Naive thymus-derived CD4-positive, alpha-beta T cell (primary cell): ENCODE data around the gene NCAM1. TPM values are rescaled to one million over a fixed set of nuclear protein-coding genes. Genes with fewer than 3 reads are reported as not detected.

Experiments used
- ATAC-seq: fragments of 150-1000 bp; cut with Tn5 transposase; 2 replicates; pipeline ENCODE4 v1.10.0; 2021; ENCODE audit warnings: mild to moderate bottlenecking, moderate library complexity
- CTCF ChIA-PET: fragments of 350-600 bp; sonication (Branson Sonifier 250); formaldehyde crosslinking; loops from one replicate; lab custom pipeline; 2021; ENCODE audit warnings: antibody characterized with exemption; lab: Charles Lee
- POLR2A ChIA-PET: fragments of 350-600 bp; sonication (Branson Sonifier 250); formaldehyde crosslinking; loops from one replicate; lab custom pipeline; 2021; ENCODE audit warnings: antibody characterized with exemption, inconsistent platforms; lab: Charles Lee
- DNase-seq, 9 donors: peaks; one replicate each; pipeline versions ENCODE4 v3.0.0 to v3.0.0-alpha.2; 2020 to 2022; ENCODE audit warnings: mixed read lengths in 1 of 9
- H3K27ac ChIP-seq: one replicate; pipeline ENCODE4 v1.7.0; 2013; ENCODE audit warnings: mild to moderate bottlenecking, low read depth, low read length, moderate library complexity
- H3K27me3 ChIP-seq, 2 donors: one replicate each; pipeline ENCODE4 v1.7.0; 2013; ENCODE audit warnings: low read length in 2 of 2, mild to moderate bottlenecking in 2 of 2, moderate library complexity in 2 of 2; ENCODE audit not compliant: control insufficient read depth in 2 of 2, insufficient read depth in 2 of 2
- H3K36me3 ChIP-seq, 3 experiments: 1 replicate in 2 of 3; 2 replicates in 1 of 3; pipeline ENCODE4 v1.7.0; 2013; ENCODE audit warnings: low read length in 3 of 3, mild to moderate bottlenecking in 3 of 3, moderate library complexity in 1 of 3; ENCODE audit not compliant: insufficient read depth in 3 of 3, control insufficient read depth in 2 of 3
- H3K4me1 ChIP-seq, 2 donors: one replicate each; pipeline ENCODE4 v1.7.0; 2013; ENCODE audit warnings: low read length in 2 of 2, mild to moderate bottlenecking in 2 of 2, moderate library complexity in 1 of 2; ENCODE audit not compliant: control insufficient read depth in 2 of 2, insufficient read depth in 2 of 2
- H3K4me3 ChIP-seq: 2 replicates; pipeline ENCODE4 v1.7.0; 2013; ENCODE audit warnings: mild to moderate bottlenecking, low read length
- H3K9me3 ChIP-seq, 3 experiments: 1 replicate in 2 of 3; 2 replicates in 1 of 3; pipeline ENCODE4 v1.7.0; 2013; ENCODE audit warnings: low read length in 3 of 3; ENCODE audit not compliant: control insufficient read depth in 2 of 3
- H3K27ac Mint-ChIP-seq, 9 donors: one replicate each; pipeline ENCODE4 v1.8.0; 2020 to 2022; ENCODE audit warnings: mixed read lengths in 9 of 9, mild to moderate bottlenecking in 8 of 9, moderate library complexity in 5 of 9, inconsistent platforms in 2 of 9
- H3K27me3 Mint-ChIP-seq, 5 donors: one replicate each; pipeline ENCODE4 v1.8.0; 2021 to 2022; ENCODE audit warnings: mixed read lengths in 5 of 5, mild to moderate bottlenecking in 1 of 5
- H3K36me3 Mint-ChIP-seq, 5 donors: one replicate each; pipeline ENCODE4 v1.8.0; 2020 to 2022; ENCODE audit warnings: mixed read lengths in 5 of 5, mild to moderate bottlenecking in 3 of 5, inconsistent platforms in 1 of 5
- H3K4me1 Mint-ChIP-seq, 7 donors: one replicate each; pipeline ENCODE4 v1.8.0; 2020 to 2022; ENCODE audit warnings: mixed read lengths in 7 of 7, mild to moderate bottlenecking in 3 of 7, inconsistent platforms in 1 of 7
- H3K4me3 Mint-ChIP-seq, 10 donors: one replicate each; pipeline ENCODE4 v1.8.0; 2020 to 2022; ENCODE audit warnings: mild to moderate bottlenecking in 10 of 10, mixed read lengths in 10 of 10, moderate library complexity in 6 of 10, inconsistent platforms in 2 of 10
- H3K9me3 Mint-ChIP-seq, 11 donors: one replicate each; pipeline ENCODE4 v1.8.0; 2020 to 2022; ENCODE audit warnings: mixed read lengths in 11 of 11, mild to moderate bottlenecking in 4 of 11, inconsistent platforms in 1 of 11, moderate library complexity in 1 of 11
- intact Hi-C, 2 donors: fragments of 100-400 bp; cut with micrococcal nuclease; formaldehyde crosslinking; loops; one replicate each; pipeline ENCODE4 v1.15.1; 2023
- polyA plus RNA-seq, 2 donors: library from polyadenylated mRNA; unstranded; fragments of 300-500 nt; fragmentation: Illumina TruSeq; gene quantifications; one replicate each; pipeline ENCODE4 v1.2.3, GENCODE V29; 2021
- total RNA-seq, 6 experiments: library from RNA in 5 of 6; stranded (reverse) in 5 of 6; gene quantifications; 1 replicate in 5 of 6; 2 replicates in 1 of 6; pipeline ENCODE4 v1.2.3 and lab custom pipeline; 2021 to 2026

The NCAM1 gene
- total and polyA plus RNA-seq, 7 experiments from 2014 or later = 0.06 to 18.8 (median 1.0) TPM; not detected in 2

GRCh38 chr11:112949781-112950575, 11.2 kb upstream of the NCAM1 start:
- peaks cover 9 to 75% (median 45%) of the 10 kb centered on the region in 5 donors for H3K27me3 Mint-ChIP-seq
- DNase-seq = no peak
- H3K4me1 ChIP-seq = no peaks in the 10 kb centered on the region
- peaks cover 0 to 5% (median 0%) of the 10 kb centered on the region in 5 donors for H3K36me3 Mint-ChIP-seq
- H3K27ac ChIP-seq = no peak overlapping the region
- peaks cover 0 to 16% (median 5%) of the 10 kb centered on the region in 11 donors for H3K9me3 Mint-ChIP-seq
- CTCF ChIA-PET = no interaction called here
- no peak for ATAC-seq
- no peak overlapping the region for H3K27ac Mint-ChIP-seq
- POLR2A ChIA-PET = no interaction called here
- no peaks in the 10 kb centered on the region for H3K36me3 ChIP-seq
- no peaks in the 10 kb centered on the region for H3K4me1 Mint-ChIP-seq
- no peaks in the 10 kb centered on the region for H3K27me3 ChIP-seq
- no peak overlapping the region for H3K4me3 Mint-ChIP-seq
- no peak overlapping the region for H3K4me3 ChIP-seq
- intact Hi-C loops = no loop called here
- H3K9me3 ChIP-seq = no peaks in the 10 kb centered on the region

GRCh38 chr11:112958670-112959069, 2.5 kb upstream of the NCAM1 start:
- H3K27ac ChIP-seq = no peak overlapping the region
- peaks cover 0 to 13% (median 4%) of the 10 kb centered on the region in 11 donors for H3K9me3 Mint-ChIP-seq
- no peaks in the 10 kb centered on the region for H3K27me3 ChIP-seq
- H3K36me3 ChIP-seq = no peaks in the 10 kb centered on the region
- no peaks in the 10 kb centered on the region for H3K36me3 Mint-ChIP-seq
- no peaks in the 10 kb centered on the region for H3K9me3 ChIP-seq
- intact Hi-C loops = no loop called here
- peaks cover 53 to 70% (median 58%) of the 10 kb centered on the region in 5 donors for H3K27me3 Mint-ChIP-seq
- peaks cover 10 to 20% (median 12%) of the 10 kb centered on the region in 7 donors for H3K4me1 Mint-ChIP-seq
- H3K27ac Mint-ChIP-seq = no peak overlapping the region
- H3K4me3 ChIP-seq = no peak overlapping the region
- no peak for ATAC-seq
- no peak for DNase-seq
- POLR2A ChIA-PET = no interaction called here
- H3K4me3 Mint-ChIP-seq = peak overlapping the region in 1 of 10 donors; percentile 10
- no peaks in the 10 kb centered on the region for H3K4me1 ChIP-seq
- CTCF ChIA-PET = no interaction called here

- no peaks in the 10 kb centered on the region for H3K27me3 ChIP-seq
- no peaks in the 10 kb centered on the region for H3K9me3 ChIP-seq
- H3K4me3 Mint-ChIP-seq = peak overlapping the region; percentile 77 to 93 (median 83)
- intact Hi-C loops = no loop called here
- peak; percentile 63 for ATAC-seq
- no peak overlapping the region for H3K27ac ChIP-seq
- peak overlapping the region; percentile 33 for H3K4me3 ChIP-seq
- CTCF ChIA-PET = interaction anchor here (0.6 kb wide), 1 partner anchor 742 kb away, joined by 3 read pairs; no protein-coding TSS in a partner anchor
- DNase-seq = peak in 1 of 9 donors; percentile 2
- H3K27ac Mint-ChIP-seq = peak overlapping the region in 1 of 9 donors; percentile 54
- H3K4me1 ChIP-seq = no peaks in the 10 kb centered on the region
- H3K36me3 ChIP-seq = no peaks in the 10 kb centered on the region
- peaks cover 55 to 70% (median 64%) of the 10 kb centered on the region in 5 donors for H3K27me3 Mint-ChIP-seq
- POLR2A ChIA-PET = no interaction called here
- no peaks in the 10 kb centered on the region for H3K36me3 Mint-ChIP-seq
- peaks cover 10 to 24% (median 12%) of the 10 kb centered on the region in 7 donors for H3K4me1 Mint-ChIP-seq
- H3K9me3 Mint-ChIP-seq = peaks cover 0 to 7% (median 0%) of the 10 kb centered on the region in 11 donors
Measured at GRCh38 chr11:112961751-112962578, 745 bp downstream of the NCAM1 start.

- Mint-ChIP-seq H3K9me3 (peaks cover 0 to 7% (median 0%) of the 10 kb centered on the region in 11 donors), H3K36me3 (no peaks in the 10 kb centered on the region), H3K27me3 (peaks cover 57 to 70% (median 62%) of the 10 kb centered on the region in 5 donors), H3K27ac (no peak overlapping the region), H3K4me1 (peaks cover 10 to 24% (median 12%) of the 10 kb centered on the region in 7 donors), H3K4me3 (peak overlapping the region; percentile 74 to 93 (median 83))
- H3K4me3 ChIP-seq = no peak overlapping the region
- intact Hi-C loops = no loop called here
- ChIA-PET POLR2A (no interaction called here), CTCF (no interaction called here)
- no peak for DNase-seq
- H3K27me3 ChIP-seq = no peaks in the 10 kb centered on the region
- H3K36me3 ChIP-seq = no peaks in the 10 kb centered on the region
- no peaks in the 10 kb centered on the region for H3K9me3 ChIP-seq
- ATAC-seq = peak; percentile 22
- H3K4me1 ChIP-seq = no peaks in the 10 kb centered on the region
- no peak overlapping the region for H3K27ac ChIP-seq
Measured at GRCh38 chr11:112962579-112963367, 1.6 kb downstream of the NCAM1 start.

GRCh38 chr11:112963368-112963955, 2.2 kb downstream of the NCAM1 start:
- peaks cover 52 to 65% (median 55%) of the 10 kb centered on the region in 5 donors for H3K27me3 Mint-ChIP-seq
- peaks cover 0 to 5% (median 0%) of the 10 kb centered on the region in 11 donors for H3K9me3 Mint-ChIP-seq
- peak overlapping the region in 7 of 10 donors; percentile 9 to 73 (median 29) for H3K4me3 Mint-ChIP-seq
- H3K36me3 Mint-ChIP-seq = no peaks in the 10 kb centered on the region
- intact Hi-C loops = no loop called here
- Histone ChIP-seq H3K36me3 (no peaks in the 10 kb centered on the region), H3K27me3 (no peaks in the 10 kb centered on the region), H3K4me1 (no peaks in the 10 kb centered on the region), H3K9me3 (no peaks in the 10 kb centered on the region), H3K27ac (no peak overlapping the region), H3K4me3 (no peak overlapping the region)
- ChIA-PET POLR2A (no interaction called here), CTCF (no interaction called here)
- no peak for ATAC-seq
- no peak for DNase-seq
- H3K4me1 Mint-ChIP-seq = peaks cover 10 to 24% (median 12%) of the 10 kb centered on the region in 7 donors
- H3K27ac Mint-ChIP-seq = no peak overlapping the region

- DNase-seq (no peak), ATAC-seq (no peak)
- H3K27me3 ChIP-seq = no peaks in the 10 kb centered on the region
- Mint-ChIP-seq H3K36me3 (no peaks in the 10 kb centered on the region), H3K27ac (no peak overlapping the region), H3K4me1 (peaks cover 10 to 22% (median 14%) of the 10 kb centered on the region in 7 donors), H3K9me3 (peaks cover 0 to 4% (median 0%) of the 10 kb centered on the region in 11 donors), H3K4me3 (no peak overlapping the region), H3K27me3 (peaks cover 42 to 57% (median 52%) of the 10 kb centered on the region in 5 donors)
- POLR2A ChIA-PET = no interaction called here
- H3K4me1 ChIP-seq = no peaks in the 10 kb centered on the region
- H3K9me3 ChIP-seq = no peaks in the 10 kb centered on the region
- H3K27ac ChIP-seq = no peak overlapping the region
- H3K4me3 ChIP-seq = no peak overlapping the region
- intact Hi-C loops = no loop called here
- no peaks in the 10 kb centered on the region for H3K36me3 ChIP-seq
- CTCF ChIA-PET = no interaction called here
Measured at GRCh38 chr11:112965656-112966055, 4.4 kb downstream of the NCAM1 start.
